GM18517 (cell line): Measurements from ENCODE around the gene MEIG1.
A peak's percentile ranks its signal among the peaks of the same experiment; 100 is the strongest.
"Not testable (repeated sequence)": the region's sequence is repeated elsewhere in the genome, so short reads cannot be mapped to it uniquely, and the experiment has no call there.

Experiments
- ATAC-seq: cut with Tn5 transposase; IDR thresholded peaks from one replicate; pipeline ENCODE4 v1.9.1; 2021; ENCODE audit warnings: mild to moderate bottlenecking, moderate library complexity; ENCODE audit not compliant: unreplicated experiment

MEIG1 gene, protein sequence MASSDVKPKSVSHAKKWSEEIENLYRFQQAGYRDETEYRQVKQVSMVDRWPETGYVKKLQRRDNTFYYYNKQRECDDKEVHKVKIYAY

GRCh38 chr10:14959221-14960057 is at the start of gene MEIG1:
TSS of gene MEIG1 (plus strand) at chr10:14959388. CDS start at chr10:14966469, 7,081 bp downstream.
- ATAC-seq: peak; percentile 63

GRCh38 chr10:14910953-14911352 is 48.2 kb upstream of the MEIG1 start:
- no peak for ATAC-seq

- no peak for ATAC-seq
These were observed 47.4 kb upstream of the MEIG1 start for GRCh38 chr10:14911801-14912200.

GRCh38 chr10:14916600-14916999 is 42.6 kb upstream of the MEIG1 start:
- no peak for ATAC-seq

DNA sequence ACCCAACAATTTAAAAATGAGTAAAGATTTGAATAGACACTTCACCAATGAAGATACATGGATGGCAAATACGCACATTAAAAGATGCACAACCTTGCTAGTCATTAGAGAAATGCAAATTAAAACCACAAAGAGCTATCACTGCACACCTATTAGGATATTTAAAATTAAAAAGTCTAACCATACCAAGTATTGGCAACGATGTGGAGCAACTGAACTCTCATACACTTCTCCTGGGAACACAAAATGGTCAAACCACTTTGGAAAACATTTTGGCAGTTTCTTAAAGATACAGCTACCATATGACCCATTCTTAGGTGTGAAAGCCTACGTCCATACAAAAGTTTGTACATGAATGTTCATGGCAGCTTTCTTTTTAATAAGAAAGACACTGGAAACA is 41.4 kb upstream of the MEIG1 start:
- no peak for ATAC-seq

GRCh38 chr10:14918964-14919363 is 40.2 kb upstream of the MEIG1 start:
- ATAC-seq: no peak

DNA sequence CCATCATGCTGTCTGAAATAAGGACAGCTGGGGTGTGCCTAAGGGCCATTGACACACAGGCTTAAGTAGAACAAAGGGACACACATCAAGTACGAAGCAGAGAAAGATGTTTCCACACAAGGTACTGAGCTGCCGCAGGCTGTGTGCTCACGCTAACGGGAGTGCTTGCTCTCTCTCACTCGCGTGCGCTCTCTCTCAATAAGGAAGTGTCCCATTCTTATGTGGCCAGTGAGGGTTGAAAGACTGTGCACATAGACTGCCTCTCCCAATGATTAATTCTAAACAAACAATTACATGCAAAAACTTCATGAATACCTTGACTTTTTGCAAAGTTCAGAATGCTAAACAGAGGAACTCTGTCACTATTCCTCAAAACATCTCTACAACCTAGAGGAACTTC is 35.2 kb upstream of the MEIG1 start:
- ATAC-seq: no peak

DNA sequence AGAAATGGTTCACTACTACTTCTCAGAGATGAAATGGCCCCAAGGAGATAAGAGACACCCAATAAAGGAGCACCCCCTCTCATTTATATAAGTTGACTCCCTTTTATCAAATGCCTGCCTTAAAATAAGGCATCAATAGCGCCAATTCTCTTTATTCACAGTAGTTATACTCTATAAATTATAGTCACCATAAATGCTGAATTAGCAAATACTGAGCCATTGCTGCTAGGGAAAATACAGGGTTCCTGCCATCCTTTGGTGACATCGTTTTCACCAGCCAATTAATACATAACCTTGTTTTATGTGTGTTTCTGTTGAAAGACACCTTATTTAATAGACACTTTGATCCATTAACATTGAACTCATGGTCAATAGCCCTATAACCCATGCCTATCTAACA is 33.9 kb upstream of the MEIG1 start:
- no peak for ATAC-seq

DNA sequence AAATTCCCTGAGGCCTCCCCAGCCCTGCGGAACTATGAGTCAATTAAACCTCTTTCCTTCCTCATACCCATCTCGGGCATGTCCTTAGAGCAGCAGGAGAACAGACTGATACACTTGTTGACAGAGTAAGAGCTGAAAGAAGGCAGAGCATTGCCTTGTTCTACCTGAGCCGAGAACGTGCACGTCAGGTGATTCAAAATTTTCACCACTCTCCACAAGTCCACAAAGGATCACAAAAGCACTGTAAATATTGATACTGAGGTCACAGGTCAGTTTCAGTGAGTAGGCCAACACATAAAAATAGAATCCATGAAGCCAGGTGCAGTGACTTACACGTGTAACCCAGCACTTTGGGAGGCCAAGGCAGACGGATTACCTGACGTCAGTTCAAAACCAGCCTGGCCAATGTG is 33.1 kb upstream of the MEIG1 start:
- ATAC-seq: no peak

- peak; percentile 99 for ATAC-seq
These were observed 32.3 kb upstream of the MEIG1 start for GRCh38 chr10:14926722-14927416.

DNA sequence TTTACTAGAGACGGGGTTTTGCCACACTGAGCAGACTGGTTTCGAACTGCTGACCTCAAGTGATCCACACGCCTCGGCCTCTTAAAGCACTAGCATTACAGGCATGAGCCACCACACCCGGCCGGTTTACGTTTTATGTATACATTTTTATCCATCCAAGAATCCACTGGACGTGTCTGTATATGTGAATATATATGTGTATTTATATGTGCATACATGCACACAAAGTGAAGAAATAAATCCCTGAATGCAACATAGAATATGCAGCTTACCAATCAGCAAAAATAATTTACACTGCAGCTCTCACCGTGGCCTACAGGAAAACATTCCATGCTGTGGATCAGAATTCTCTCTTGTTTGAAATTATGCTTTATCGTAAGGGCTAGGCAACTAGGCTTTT is 28.6 kb upstream of the MEIG1 start:
- no peak for ATAC-seq

- ATAC-seq: no peak
These were observed 22.6 kb upstream of the MEIG1 start for GRCh38 chr10:14936584-14936983.

DNA sequence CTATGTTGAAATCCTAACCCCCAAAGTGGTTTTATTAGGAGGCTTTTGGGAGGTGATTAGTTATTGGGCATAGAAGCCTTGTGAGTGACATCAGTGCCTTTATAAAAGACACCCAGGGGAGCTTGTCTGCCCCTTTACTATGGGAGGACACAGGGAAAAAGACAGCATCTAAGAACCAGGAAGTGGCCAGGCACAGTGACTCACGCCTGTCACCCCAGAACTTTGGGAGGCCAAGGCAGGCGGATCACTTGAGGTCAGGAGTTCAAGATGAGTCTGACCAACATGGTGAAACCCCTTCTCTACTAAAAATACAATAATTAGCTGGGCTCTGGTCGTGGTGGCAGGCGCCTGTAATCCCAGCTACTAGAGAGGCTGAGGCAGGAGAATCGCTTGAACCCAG is 20.2 kb upstream of the MEIG1 start:
- ATAC-seq: not testable (repeated sequence)

GRCh38 chr10:14942147-14942949 is 16.8 kb upstream of the MEIG1 start:
- peak; percentile 78 for ATAC-seq

- not testable (repeated sequence) for ATAC-seq
These were observed 16.2 kb upstream of the MEIG1 start for GRCh38 chr10:14942950-14943338.

DNA sequence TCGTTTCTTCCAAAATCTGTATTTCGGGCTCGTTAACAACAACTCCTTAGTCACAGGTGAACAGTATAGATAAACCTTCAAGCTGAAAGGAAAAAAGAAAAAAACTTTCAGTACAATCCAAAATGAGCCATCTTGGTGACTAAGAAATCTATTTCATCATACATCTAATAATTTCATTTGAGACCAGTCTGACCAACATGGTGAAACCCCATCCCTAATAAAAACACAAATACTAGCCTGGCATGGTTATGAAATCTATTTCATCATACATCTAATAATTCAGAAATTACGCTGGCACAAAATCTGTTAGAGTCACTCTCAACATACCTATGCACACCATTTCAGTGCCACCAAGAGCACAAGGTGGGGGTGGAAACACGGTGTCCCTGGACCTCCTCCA is 14.1 kb upstream of the MEIG1 start:
- ATAC-seq: no peak

GRCh38 chr10:14947268-14947667 is 11.9 kb upstream of the MEIG1 start:
- no peak for ATAC-seq

DNA sequence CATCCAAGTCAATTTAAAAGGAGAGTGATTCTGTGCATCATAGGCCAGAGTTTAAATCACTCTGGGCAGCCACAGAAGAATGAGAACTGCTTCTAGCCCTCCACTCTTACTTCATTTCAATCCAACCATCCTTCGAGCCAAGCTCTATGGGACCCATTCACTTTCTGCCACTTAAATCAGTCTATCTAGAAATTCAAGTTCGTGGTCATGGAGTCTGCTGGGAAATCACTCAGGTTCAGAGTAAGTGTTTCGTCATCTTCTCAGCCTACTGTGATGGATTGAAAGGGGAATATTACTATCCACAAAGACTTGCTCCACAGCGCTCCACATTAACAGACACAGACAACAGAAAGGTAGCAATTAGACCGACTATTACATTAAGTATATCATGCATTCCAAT is 9.9 kb upstream of the MEIG1 start:
- ATAC-seq: no peak

GRCh38 chr10:14952851-14953423 is 6.3 kb upstream of the MEIG1 start:
- no peak for ATAC-seq

GRCh38 chr10:14953424-14954000 is 5.7 kb upstream of the MEIG1 start:
- ATAC-seq: peak; percentile 41
